GM19193 (cell line): ENCODE data around the gene RD3L.

Source experiments
- POLR2A ChIP-seq: IDR thresholded peaks from 4 replicates; pipeline ENCODE4 v1.6.1; 2011; ENCODE audit not compliant: insufficient read depth, insufficient read length; ENCODE audit errors: extremely low read depth

Gene RD3L

GRCh38 chr14:103905842-103906456 lies 36.4 kb downstream of the RD3L start:
- TF ChIP-seq POLR2A = no peak

- TF ChIP-seq POLR2A = no peak
Observed at GRCh38 chr14:103904493-103905107, 37.7 kb downstream of the RD3L start.

DNA sequence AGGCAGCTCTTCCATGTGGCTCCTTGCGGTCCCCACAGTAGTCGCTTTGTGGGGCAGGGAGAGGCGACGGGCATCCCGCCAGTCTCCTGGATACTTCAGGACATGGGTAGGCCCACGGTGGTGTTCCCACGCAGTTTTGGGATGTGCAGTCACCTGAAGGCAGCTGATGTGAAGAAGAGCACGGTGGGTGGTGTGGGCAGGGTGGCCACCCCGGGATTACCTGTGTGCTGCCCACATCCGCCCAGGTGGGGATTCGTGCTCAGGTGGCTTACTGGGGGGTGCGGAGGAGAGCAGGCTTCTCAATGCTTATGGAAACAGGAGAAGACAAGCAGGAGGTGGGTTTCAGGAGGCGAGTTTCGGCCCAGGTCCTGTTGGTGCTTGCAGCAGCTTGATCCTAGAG lies 42.5 kb downstream of the RD3L start:
- TF ChIP-seq POLR2A = no peak

DNA sequence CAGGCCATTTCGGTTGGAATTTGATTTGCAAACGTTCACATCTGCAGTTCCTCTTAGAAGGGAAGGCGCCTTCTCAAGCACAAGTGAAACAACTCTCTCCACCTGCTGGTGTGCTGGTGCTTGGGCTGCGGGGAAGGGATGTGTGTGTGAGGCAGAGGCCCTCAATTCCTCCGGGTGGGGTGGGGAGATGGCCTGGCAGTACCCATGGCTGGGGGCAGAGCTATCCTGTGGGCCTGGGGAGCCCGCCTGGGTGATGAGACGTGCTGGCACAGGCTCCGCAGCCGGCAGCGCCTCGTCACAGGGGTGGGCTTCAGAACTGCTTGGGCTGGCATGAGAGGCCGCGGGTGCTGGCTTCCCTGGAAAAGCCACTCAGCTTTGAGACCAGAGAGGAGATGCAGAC lies 43.0 kb downstream of the RD3L start:
- TF ChIP-seq POLR2A = no peak

DNA sequence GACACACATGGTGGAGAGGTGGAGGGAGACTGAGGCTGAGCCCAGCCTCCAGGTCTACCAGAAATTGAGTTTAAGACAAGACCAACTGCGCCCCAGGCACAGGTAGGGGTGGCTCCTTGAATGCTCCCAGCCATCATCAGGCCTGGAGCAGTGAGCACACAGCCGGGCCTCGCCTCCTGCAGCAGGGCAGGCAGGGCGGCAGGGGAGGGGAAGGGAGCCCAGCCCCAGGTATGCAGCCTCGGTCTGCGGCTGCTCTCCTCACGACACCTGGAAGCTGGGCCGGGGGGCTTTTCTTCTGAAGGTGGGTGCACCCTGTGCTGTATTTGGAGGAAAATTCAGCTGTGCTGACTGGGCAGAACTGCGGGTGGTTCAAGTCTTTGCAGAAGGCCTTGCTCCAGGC lies 43.6 kb downstream of the RD3L start:
- no peak for TF ChIP-seq POLR2A

DNA sequence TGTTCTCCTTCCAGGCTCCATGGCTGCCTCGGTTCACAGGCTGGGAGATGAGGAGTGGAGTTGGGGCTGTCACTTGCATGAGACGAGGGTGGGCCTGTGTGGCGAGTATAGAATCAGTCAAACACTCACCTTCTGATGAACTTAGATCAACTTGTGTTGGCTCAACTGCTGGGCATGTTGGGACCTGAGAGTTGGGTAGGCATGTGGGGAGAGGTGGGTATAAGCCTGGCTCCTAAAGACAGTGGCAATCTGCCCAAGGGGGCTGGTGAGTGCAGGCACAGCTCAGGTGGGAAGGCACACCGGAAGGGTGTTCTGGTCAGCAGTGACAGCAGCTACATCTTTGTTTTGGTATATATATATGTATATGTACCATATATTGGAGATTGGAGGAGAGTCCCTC lies 44.1 kb downstream of the RD3L start:
- TF ChIP-seq POLR2A = no peak

- no peak for TF ChIP-seq POLR2A
Observed at GRCh38 chr14:103897075-103897947, 45.0 kb downstream of the RD3L start.

GRCh38 chr14:103896578-103896977 lies 45.8 kb downstream of the RD3L start:
- no peak for TF ChIP-seq POLR2A

DNA sequence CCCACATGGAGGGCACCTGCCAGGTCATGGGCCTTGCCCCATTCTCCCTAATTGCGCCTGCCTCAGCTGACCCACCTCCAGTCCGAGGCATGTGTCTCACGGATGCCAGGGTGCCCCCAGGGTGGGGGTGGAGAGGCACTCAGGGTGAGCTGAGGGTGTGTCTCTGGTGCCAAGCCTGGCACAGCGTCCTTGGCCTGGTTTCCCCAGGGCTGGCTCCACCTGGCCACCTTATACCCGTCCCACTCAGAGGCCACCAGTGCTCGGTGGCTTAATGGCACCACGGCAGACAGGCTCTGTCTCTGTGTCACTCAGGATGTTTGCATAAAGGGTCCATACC lies 47.6 kb downstream of the RD3L start:
- no peak for TF ChIP-seq POLR2A

DNA sequence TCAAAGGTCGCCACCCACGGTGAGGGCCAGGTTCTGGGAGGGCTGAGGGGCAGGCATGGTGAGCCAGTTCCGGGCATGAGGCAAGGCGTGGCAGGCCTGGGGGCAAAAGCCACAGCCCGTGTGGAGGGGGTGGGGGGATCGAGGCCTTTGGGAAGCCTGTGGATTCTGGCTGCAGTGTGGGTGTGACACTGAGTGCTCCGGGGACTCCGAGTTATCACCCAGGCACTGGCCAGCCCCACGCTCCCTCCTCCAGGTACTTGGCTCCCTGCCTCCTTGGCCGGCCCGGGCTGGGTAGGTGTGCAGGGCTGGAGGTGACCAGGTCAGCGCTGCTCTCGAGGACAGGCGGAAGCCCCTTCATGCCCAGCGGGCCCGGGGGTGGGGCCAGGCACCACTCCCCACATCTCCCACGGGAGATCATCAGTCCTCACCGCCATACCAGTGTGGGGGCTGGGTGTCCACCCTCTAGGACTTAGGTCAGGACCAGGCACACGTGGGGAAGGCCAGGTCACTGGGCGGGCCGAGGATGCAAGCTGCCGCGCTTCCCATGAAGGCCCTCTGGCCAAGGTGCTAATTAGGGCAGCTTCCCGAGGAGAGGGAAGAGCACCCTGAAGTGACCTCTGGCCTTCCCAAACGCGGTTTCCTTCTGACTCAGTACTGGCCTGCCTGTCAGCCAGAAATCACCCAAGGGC lies 48.2 kb downstream of the RD3L start:
- no peak for TF ChIP-seq POLR2A

GRCh38 chr14:103892247-103892646 lies 50.1 kb downstream of the RD3L start:
- no peak for TF ChIP-seq POLR2A

DNA sequence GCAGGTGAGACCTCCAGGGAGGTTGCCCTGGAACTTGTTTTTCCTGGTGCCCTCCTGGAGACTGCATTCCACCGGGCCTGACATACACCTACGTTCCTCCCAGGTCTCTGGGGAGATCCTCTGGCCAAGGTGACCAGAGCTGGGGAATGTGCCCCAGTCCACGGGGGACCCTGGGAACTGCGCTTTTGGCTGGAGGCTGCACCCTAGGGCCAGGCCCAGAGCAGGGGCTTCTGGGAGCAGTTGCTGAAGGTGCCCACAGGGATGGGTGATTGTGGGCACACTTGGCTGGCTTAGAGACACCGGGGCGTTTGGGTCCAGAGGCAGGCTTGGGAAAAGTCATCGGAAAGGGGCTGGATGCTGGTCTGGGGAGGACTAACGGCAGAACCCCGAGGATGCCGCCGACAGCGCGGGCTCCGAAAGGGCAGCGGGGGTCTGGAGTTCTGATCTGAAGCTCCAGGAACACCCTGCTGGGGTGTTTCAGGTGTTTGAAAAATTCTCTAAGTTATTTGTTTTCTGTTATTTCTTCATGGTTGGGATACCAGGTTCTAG lies 50.6 kb downstream of the RD3L start:
- no peak for TF ChIP-seq POLR2A

DNA sequence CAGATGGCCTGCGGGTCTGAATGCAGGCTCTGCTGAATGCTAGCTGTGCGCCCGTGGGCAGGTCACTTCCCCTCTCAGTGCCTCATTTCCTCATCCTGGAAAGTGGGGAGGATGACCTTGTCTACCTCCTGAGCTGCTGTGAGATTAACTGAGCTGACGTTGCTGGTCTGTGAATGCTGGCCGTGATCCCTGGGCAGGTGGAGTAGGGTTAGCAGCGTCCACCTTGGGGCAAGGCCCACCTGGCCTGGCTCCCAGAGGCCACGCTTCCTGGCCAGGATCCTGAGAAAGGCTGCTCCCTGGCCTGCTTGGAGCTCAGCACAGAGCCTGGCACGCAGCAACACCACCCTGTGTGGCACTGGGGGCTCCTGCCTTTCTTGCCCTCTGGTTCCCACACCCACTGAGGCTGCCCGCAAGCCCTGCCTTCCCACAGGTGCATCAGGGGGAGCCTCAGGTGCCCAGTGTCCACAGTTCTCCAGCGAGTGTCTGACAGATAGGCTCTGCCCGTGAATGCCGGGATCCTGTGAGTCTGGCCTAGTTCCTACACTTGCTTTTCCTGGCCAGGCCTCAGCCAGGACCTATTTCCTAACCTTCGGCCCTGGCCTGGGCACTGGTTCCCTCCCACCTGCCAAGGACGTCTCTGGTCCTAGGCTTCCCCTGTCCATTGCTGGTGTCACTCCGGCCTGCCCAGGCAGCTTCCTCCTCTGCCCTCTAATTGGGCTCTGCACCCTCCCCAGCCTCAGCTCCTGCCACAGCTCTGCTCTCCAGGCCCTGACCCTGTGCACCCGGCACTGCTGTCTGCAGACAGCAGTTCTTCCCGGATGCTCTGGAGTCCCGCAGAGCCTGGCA lies 51.3 kb downstream of the RD3L start:
- no peak for TF ChIP-seq POLR2A
